ENCODE data around the gene ANKRD17. TPM values are rescaled to one million over a fixed set of nuclear protein-coding genes. Genes with fewer than 3 reads are reported as not detected.
"Not testable (repeated sequence)": the region's sequence is repeated elsewhere in the genome, so short reads cannot be mapped to it uniquely, and the experiment has no call there.

ANKRD17 gene
- total RNA-seq, 1 donor from 2014 or later: 70.5 TPM

GRCh38 chr4:73211968-73212367 is 46.6 kb downstream of the ANKRD17 start:
- FAIRE-seq (no peak), DNase-seq (ENCODE audit: low spot score in 2 of 2) (no peak)

DNA sequence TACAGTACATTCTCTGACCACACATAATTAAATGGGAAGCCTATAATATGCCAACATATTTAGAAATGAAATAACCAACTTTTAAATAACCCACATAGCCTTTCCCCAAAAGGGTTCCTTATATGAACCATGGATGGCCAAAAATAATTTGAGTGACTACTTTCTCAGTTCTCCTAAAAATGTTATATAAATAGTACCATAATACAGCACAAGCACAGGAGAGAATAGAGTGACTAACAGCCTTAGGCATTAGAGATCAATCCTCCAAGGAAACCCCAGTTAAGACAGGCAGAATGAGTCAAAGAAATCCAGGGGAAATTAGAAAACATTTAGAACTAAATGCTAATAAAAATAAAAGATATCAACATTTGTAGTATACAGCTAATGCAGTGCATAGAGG is 50.2 kb downstream of the ANKRD17 start:
- FAIRE-seq: no peak
- DNase-seq (ENCODE audit: low spot score in 2 of 2): no peak

DNA sequence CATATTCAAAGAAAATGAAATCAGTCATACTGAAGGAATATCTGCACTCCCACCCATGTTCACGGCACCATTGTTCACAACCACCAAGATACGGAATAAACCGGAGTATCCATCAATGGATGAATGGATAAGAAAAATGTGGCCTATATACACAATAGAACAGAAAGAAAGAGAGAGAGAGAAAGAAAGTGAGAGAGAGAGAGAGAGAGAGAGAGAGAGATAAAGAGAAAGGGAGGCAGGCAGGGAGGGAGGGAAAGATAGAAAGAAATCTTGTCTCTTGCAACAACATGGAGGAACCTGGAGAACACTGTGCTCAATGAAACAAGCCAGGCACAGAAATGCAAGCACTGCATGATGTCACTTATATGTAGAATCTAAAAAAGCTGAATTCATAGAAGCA is 52.4 kb downstream of the ANKRD17 start:
- FAIRE-seq (no peak), DNase-seq (ENCODE audit: low spot score in 2 of 2) (no peak)

- DNase-seq (ENCODE audit: low spot score in 2 of 2) (no peak), FAIRE-seq (no peak)
These were observed 53.1 kb downstream of the ANKRD17 start for GRCh38 chr4:73205482-73205881.

- FAIRE-seq; DNase-seq (ENCODE audit: low spot score in 2 of 2): not testable (repeated sequence)
These were observed 54.6 kb downstream of the ANKRD17 start for GRCh38 chr4:73203976-73204375.

DNA sequence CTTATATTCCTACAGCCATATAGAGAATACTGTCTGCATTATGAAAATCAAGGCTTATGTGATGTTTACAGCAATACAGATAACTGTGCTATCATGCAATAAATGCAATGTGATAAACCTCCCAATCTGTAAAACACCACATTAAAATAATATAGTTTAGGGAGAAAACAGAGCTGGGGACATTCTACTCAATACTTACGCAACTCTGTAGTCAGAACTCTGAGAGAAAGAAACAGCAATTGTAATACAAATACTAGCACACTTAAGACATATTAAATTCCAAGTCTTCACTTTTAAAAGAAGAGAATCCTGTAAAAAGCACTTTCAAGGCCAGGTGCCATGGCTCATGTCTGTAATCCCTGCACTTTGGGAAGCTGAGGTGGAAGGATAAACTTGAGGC is 61.4 kb downstream of the ANKRD17 start:
- DNase-seq (ENCODE audit: low spot score in 2 of 2): no peak
- no peak for FAIRE-seq

GRCh38 chr4:73194064-73194463 is 64.5 kb downstream of the ANKRD17 start:
- FAIRE-seq: no peak
- no peak for DNase-seq (ENCODE audit: low spot score in 2 of 2)

DNA sequence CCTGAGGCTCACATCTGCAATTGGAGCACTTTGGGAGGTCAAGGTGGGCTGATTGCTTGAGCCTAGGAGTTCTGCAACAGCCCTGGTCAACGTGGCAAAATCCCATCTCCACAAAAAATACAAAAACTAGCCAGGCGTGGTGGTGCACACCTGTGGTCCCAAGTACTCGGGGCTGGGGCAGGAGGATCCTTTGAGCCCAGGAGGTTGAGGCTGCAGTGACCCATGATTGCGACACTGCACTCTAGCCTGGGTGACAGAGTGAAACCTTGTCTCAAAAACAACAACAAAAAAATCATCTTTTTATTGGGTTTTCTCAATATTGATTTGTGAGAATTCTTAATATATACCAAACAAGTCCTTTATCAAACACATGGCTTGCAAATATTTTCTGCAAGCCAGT is 64.9 kb downstream of the ANKRD17 start:
- FAIRE-seq (no peak), DNase-seq (ENCODE audit: low spot score in 2 of 2) (no peak)

- FAIRE-seq (no peak), DNase-seq (ENCODE audit: low spot score in 2 of 2) (no peak)
These were observed 65.4 kb downstream of the ANKRD17 start for GRCh38 chr4:73193155-73193554.

- DNase-seq (ENCODE audit: low spot score in 2 of 2) (no peak), FAIRE-seq (no peak)
These were observed 69.3 kb downstream of the ANKRD17 start for GRCh38 chr4:73189274-73189810.

- DNase-seq (ENCODE audit: low spot score in 2 of 2) (no peak), FAIRE-seq (no peak)
These were observed 71.3 kb downstream of the ANKRD17 start for GRCh38 chr4:73187325-73187724.

GRCh38 chr4:73185903-73186302 is 72.7 kb downstream of the ANKRD17 start:
- FAIRE-seq (peak; percentile 91), DNase-seq (ENCODE audit: low spot score in 2 of 2) (no peak)

DNA sequence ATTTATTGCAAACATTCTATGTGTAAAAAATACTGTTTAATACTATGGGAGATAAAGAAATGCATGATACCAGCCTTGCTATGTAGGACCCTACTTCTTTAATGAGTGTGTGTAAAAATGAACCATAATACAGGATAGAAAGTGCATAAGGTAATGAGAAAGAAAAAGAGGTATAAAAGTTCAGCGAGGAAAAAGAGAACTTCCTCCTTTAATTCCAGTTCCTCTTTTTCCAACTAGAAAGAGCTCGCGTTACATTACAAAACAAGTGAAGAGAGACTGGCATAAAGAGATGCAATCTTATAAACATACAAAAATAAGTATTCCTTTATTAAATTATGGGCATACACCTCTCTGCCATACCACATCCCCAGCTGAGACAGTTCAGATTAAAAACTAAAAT is 77.4 kb downstream of the ANKRD17 start:
- no peak for DNase-seq (ENCODE audit: low spot score in 2 of 2)
- FAIRE-seq: no peak

- no peak for FAIRE-seq
- DNase-seq (ENCODE audit: low spot score in 2 of 2): no peak
These were observed 80.2 kb downstream of the ANKRD17 start for GRCh38 chr4:73178389-73178788.

DNA sequence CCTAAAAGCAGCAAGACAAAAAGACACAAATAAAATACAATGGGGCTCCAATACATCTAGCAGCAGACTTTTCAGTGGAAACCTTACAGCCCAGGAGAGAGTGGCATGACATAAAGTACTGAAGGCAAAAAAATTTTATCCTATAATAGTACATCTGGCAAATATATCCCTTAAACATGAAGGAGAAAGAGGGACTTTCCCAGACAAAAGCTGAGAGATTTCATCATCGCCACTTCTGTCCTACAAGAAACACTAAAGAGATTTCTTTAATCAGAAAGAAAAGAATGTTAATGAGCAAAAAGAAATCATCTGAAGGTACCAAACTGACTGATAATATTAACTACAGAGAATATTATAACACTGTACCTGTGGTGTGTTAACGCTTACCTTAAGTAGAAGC is 86.4 kb downstream of the ANKRD17 start:
- DNase-seq (ENCODE audit: low spot score in 2 of 2) (no peak), FAIRE-seq (no peak)

- FAIRE-seq (no peak), DNase-seq (ENCODE audit: low spot score in 2 of 2) (no peak)
These were observed 87.9 kb downstream of the ANKRD17 start for GRCh38 chr4:73170518-73171198.

DNA sequence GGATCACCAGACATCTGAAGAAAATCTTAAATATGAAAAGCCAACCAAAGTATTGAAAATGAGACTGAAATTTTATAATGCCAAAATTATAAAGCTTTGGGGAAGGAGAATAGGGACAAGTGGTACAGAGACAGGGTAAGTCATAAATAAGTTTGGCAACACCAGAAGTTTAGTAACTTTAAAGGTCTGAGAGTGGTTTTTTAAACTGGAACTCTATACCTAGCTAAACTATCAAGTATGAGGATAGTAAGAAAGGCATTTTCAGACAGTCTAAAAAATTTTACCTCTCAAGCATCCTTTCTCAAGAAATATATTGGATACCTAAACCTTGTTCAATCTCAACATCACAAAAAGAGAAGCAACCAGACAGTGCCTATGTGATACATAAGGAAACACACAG is 92.4 kb downstream of the ANKRD17 start:
- FAIRE-seq (no peak), DNase-seq (ENCODE audit: low spot score in 2 of 2) (no peak)

- DNase-seq (ENCODE audit: low spot score in 2 of 2) (peak in 1 of 2 donors; percentile 15), FAIRE-seq (no peak)
These were observed 96.9 kb downstream of the ANKRD17 start for GRCh38 chr4:73161527-73162185.

DNA sequence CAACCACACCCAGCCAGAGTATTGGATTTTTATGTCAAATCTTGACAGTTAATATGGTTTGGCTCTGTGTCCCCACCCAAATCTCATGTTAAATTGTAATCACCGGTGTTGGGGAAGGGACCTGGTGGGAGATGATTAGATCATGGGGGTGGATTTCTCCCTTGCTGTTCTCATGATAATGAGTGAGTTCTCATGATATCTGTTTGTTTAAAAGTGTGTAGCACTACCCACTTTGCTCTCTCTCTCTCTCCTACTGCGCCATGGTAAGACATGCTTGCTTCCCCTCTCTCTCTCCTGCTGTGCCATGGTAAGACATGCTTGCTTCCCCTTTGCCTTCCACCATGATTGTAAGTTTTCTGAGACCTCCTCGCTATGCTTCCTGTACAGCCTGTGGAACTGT is 102.2 kb downstream of the ANKRD17 start:
- no peak for FAIRE-seq
- DNase-seq (ENCODE audit: low spot score in 2 of 2): no peak

- FAIRE-seq: no peak
These were observed 105.7 kb downstream of the ANKRD17 start for GRCh38 chr4:73152893-73153292.

GRCh38 chr4:73142995-73143547 is 115.5 kb downstream of the ANKRD17 start:
- DNase-seq (ENCODE audit: low spot score in 2 of 2) (no peak), FAIRE-seq (peak; percentile 52)

More at GRCh38 chr4:73152893-73153292, 105.7 kb downstream of the ANKRD17 start:
- no peak for DNase-seq (ENCODE audit: low spot score in 2 of 2)

DNA sequence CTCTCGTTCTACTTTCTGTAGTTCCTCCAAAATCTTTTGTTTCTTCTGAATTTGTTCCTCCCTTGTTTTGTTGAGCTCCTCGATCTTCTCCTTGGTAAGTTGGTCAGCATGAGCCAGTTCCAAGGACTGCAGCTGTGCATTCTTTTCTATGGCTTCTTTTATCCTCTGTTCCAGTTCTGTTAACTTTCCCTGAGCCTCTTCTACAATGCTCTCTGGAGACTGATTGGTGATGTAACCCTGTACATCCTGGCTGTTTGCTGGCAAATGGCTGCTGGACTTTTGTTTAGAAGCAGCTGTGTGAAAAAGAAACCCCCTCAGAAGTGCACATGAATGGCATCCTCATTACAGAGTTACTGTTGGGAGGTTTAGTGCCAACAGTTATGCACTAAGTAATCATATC is 118.6 kb downstream of the ANKRD17 start:
- no peak for DNase-seq (ENCODE audit: low spot score in 2 of 2)

More for the DNA sequence above, 118.6 kb downstream of the ANKRD17 start:
- no peak for FAIRE-seq
